Measurements from ENCODE around the gene GAK. TPM values are rescaled to one million over a fixed set of nuclear protein-coding genes. Genes with fewer than 3 reads are reported as not detected.

The GAK gene
- total and polyA plus RNA-seq, 7 donors: 40.8 to 494 (median 124) TPM

- Histone ChIP-seq H3K27me3 (no peaks in the 10 kb centered on the region), H3K4me3 (no peak overlapping the region), H3K36me3 (peaks cover 0 to 45% (median 11%) of the 10 kb centered on the region in 4 donors), H3K27ac (no peak overlapping the region), H3K9me3 (no peaks in the 10 kb centered on the region), H3K4me1 (no peaks in the 10 kb centered on the region)
- TF ChIP-seq EP300 (IDR thresholded peaks at IDR 0.05) (no peak), POLR2AphosphoS5 (IDR thresholded peaks at IDR 0.05) (peak in 2 of 4 donors; percentile 2 to 7), POLR2A (IDR thresholded peaks at IDR 0.05) (no peak), CTCF (IDR thresholded peaks at IDR 0.05) (no peak)
- peak; percentile 65 for DNase-seq
- intact Hi-C loops (cut with DNase I): no loop called here
- whole genome bisulfite sequencing, 2 donors: 46 to 86% methylated on average over 52 of the region's 52 CpGs
These were observed 29.5 kb upstream of the GAK start for GRCh38 chr4:961351-962230.

- H3K9me3 ChIP-seq: no peaks in the 10 kb centered on the region
- peaks cover 0 to 42% (median 11%) of the 10 kb centered on the region in 4 donors for H3K36me3 ChIP-seq
- intact Hi-C loops (cut with DNase I): no loop called here
- no peak overlapping the region for H3K27ac ChIP-seq
- H3K4me1 ChIP-seq: no peaks in the 10 kb centered on the region
- no peak for TF ChIP-seq EP300 (IDR thresholded peaks at IDR 0.05)
- TF ChIP-seq POLR2AphosphoS5 (IDR thresholded peaks at IDR 0.05): no peak
- TF ChIP-seq CTCF (IDR thresholded peaks at IDR 0.05): no peak
- TF ChIP-seq POLR2A (IDR thresholded peaks at IDR 0.05): no peak
- H3K27me3 ChIP-seq: no peaks in the 10 kb centered on the region
- no peak overlapping the region for H3K4me3 ChIP-seq
- peak; percentile 65 for DNase-seq
- WGBS, 2 donors: 91 to 96% methylated on average over 35 of the region's 35 CpGs
These were observed 28.7 kb upstream of the GAK start for GRCh38 chr4:960636-961350.

- Histone ChIP-seq H3K27ac (no peak overlapping the region), H3K4me3 (no peak overlapping the region), H3K36me3 (peaks cover 0 to 43% (median 12%) of the 10 kb centered on the region in 4 donors), H3K9me3 (no peaks in the 10 kb centered on the region), H3K4me1 (no peaks in the 10 kb centered on the region), H3K27me3 (no peaks in the 10 kb centered on the region)
- peak; percentile 65 for DNase-seq
- TF ChIP-seq EP300 (IDR thresholded peaks at IDR 0.05) (no peak), POLR2AphosphoS5 (IDR thresholded peaks at IDR 0.05) (no peak), POLR2A (IDR thresholded peaks at IDR 0.05) (no peak)
- 89 to 90% methylated on average over 16 of the region's 16 CpGs for WGBS, 2 donors
- intact Hi-C loops (cut with DNase I): no loop called here
These were observed 28.1 kb upstream of the GAK start for GRCh38 chr4:960140-960635.

- peak; percentile 55 for DNase-seq
These were observed 27.4 kb upstream of the GAK start for GRCh38 chr4:959338-960139.

More at GRCh38 chr4:959338-960139, 27.4 kb upstream of the GAK start:
- intact Hi-C loops (cut with DNase I): no loop called here
- TF ChIP-seq CTCF (IDR thresholded peaks at IDR 0.05) (no peak), POLR2A (IDR thresholded peaks at IDR 0.05) (no peak), EP300 (IDR thresholded peaks at IDR 0.05) (no peak), POLR2AphosphoS5 (IDR thresholded peaks at IDR 0.05) (no peak)
- no peak overlapping the region for H3K27ac ChIP-seq
- H3K4me3 ChIP-seq: no peak overlapping the region
- H3K4me1 ChIP-seq: no peaks in the 10 kb centered on the region
- H3K36me3 ChIP-seq: peaks cover 0 to 50% (median 13%) of the 10 kb centered on the region in 4 donors
- no peaks in the 10 kb centered on the region for H3K27me3 ChIP-seq
- WGBS, 2 donors: 83 to 88% methylated on average over 24 of the region's 24 CpGs
- no peaks in the 10 kb centered on the region for H3K9me3 ChIP-seq
